HG03571 (cell line): ENCODE measurements around the gene GPR146.

ENCODE experiments used
- ATAC-seq: cut with Tn5 transposase; IDR thresholded peaks from one replicate; pipeline ENCODE4 v1.9.1; 2021; ENCODE audit not compliant: unreplicated experiment

Gene GPR146

DNA sequence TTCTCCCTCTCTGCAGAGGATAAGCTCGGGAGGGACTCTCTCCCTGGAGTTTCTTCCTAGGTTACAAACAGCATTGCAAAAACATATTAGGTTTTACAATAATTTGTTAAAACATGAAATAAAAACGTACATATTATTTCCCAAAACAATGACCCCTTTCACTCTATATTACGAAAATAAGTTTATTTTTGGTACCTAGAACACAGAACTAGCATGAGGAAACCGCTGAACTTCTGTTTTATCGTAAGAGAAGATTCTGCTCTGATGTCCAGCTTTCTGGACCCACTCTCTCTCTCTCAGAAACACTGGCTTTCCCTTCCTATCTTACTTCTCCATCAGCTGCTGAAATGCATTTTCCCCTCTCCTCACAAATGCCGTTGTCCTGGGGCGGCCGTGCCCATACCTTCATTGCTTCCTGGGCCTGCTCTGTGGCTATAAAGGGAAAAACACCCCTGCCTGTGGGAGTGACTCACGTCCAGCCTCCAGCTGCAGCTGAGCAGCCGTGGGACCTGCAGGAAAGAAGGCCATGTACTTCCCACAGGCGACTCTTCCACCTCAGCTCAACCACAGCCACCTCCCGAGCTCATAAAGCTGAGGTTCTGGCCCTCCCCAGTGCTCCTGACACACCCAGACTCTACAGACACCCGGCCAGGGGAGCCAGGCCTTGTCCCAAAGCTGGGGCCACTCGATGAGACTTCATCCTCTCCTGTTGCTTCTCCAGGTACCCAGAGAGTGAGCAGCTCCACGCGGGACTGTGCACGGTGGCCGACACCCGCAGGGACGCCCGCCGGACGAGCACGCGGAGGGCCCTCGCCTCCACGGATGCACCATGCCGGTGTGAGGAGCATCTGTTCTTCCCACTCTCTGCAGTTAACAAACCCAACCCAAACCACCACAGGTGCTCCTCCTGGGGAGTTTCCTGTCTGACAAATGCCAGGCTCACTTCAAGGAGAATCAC is 46.6 kb downstream of the GPR146 start:
- no peak for ATAC-seq

DNA sequence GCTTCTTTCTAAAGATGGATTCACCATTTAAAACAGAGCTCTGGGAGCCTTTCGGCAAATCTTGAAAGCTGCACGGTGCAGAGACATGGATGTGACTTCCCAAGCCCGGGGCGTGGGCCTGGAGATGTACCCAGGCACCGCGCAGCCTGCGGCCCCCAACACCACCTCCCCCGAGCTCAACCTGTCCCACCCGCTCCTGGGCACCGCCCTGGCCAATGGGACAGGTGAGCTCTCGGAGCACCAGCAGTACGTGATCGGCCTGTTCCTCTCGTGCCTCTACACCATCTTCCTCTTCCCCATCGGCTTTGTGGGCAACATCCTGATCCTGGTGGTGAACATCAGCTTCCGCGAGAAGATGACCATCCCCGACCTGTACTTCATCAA is 47.3 kb downstream of the GPR146 start:
- no peak for ATAC-seq

DNA sequence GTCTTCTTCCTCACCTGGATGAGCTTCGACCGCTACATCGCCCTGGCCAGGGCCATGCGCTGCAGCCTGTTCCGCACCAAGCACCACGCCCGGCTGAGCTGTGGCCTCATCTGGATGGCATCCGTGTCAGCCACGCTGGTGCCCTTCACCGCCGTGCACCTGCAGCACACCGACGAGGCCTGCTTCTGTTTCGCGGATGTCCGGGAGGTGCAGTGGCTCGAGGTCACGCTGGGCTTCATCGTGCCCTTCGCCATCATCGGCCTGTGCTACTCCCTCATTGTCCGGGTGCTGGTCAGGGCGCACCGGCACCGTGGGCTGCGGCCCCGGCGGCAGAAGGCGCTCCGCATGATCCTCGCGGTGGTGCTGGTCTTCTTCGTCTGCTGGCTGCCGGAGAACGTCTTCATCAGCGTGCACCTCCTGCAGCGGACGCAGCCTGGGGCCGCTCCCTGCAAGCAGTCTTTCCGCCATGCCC is 47.9 kb downstream of the GPR146 start:
- no peak for ATAC-seq

DNA sequence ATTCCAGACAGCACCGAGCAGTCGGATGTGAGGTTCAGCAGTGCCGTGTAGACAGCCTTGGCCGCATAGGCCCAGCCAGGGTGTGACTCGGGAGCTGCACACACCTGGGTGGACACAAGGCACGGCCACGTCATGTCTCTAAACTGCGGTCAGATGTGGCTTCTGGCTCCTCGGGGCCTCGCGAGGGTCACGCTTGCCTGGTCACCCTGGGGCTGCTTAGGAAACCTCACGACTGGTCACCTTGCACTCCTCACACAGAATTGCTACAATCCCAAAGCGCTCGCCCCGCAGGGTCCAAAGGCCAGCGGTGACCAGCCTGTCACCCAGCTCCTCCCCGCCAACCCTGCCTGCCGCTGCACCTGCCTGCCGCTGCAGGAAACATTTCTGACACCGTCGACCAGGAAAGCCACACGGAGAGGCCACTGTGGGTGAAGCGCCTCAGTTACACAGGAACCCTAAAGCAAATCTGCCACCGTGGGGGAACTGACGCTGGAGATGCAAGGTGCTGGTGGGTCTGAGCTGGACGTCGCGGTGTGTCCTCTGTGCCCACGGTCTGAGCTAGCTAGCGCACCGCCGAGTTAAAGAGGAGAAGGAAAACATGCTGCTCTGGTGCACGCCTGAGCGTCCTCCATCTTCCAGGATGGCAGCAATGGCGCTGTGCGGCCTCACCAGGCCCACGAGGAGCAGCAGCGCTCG is 48.6 kb downstream of the GPR146 start:
- ATAC-seq, result no peak

DNA sequence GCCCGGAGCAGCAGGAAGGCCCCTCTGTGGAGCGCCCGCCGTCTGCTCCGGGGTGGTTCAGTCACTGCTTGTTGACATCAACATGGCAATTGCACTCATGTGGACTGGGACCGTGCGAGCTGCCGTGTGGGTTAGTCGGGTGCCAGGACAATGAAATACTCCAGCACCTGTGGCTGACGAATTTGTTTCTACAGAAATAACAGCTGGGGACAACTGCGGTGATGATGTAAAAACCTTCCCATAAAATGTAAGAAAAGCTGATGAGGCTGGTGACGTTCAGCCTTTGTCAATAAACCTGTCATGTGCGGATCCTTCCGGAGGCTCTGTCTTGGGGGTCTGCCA is 49.1 kb downstream of the GPR146 start:
- no peak for ATAC-seq

DNA sequence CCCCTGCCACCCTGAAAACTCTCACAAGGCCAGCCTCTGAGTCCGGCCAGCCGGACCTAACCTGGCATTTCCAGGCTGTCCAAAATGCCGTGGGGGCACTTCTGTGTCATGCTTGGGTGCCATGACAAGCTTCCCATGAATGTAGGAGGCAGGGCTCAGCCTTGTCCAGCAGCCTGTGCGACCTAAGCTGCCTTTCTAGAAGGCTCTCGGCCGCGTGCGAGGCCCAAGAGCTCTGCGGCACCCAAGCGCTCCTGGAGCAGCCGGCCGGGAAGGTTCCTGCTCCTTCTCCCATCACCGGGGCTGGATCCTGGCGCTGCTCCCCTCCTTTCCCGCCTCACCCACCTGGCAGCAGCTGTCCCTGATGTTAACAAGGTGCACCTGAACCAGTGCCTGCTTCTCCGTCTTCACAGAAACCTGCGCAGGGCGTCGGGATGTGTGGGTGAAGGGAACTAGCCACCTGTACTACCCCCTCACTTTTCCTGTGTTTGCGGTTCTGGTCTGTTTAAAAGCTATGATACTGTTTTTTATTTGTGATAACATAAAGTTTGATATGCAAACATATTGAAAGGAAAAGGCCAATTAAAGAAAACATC is 49.7 kb downstream of the GPR146 start:
- no peak for ATAC-seq

DNA sequence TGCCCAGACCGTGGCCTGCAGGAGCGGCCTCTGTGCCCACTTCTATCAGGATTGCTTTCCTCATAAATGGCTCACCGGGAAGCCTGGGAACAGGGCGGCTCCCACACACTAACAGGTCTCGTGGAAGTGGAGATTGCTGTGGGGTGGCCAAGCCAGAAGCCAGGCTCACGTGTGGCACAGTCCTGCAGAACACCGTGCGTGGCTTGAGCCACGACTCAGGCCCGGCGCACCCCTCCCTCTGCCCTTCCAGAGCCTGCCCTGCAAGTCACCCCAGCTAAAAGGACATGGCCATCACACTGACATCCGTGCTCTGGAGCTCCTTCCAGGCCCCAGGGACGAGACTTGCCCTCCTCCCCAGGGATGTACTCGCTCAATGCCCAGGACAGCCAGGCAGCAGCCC is 50.5 kb downstream of the GPR146 start:
- no peak for ATAC-seq

DNA sequence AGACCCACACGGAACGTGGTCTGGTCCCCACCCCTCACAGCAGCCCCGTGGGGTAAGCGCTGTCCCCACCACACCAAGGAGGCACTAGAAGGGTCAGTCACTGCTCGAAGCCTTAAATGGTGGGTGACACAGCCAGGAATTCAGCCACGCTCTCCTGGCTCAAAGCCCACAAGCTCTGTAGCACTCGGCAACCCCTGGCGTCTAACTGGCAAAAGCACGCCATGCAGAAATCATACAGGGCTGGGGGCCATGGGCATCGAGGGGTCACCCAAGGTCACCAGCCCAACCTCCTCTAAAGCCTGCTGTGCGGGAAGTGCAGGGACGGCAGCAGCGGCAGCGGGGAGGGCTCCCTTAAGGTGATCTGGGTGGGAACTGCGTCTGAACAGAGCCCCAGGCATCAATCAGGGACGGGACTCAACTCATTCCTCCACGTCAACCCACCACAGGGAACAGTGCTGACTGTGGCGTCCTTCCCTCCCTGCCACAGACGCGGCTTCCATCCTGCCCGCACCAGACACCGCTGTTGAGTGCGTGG is 51.3 kb downstream of the GPR146 start:
- ATAC-seq, result no peak

DNA sequence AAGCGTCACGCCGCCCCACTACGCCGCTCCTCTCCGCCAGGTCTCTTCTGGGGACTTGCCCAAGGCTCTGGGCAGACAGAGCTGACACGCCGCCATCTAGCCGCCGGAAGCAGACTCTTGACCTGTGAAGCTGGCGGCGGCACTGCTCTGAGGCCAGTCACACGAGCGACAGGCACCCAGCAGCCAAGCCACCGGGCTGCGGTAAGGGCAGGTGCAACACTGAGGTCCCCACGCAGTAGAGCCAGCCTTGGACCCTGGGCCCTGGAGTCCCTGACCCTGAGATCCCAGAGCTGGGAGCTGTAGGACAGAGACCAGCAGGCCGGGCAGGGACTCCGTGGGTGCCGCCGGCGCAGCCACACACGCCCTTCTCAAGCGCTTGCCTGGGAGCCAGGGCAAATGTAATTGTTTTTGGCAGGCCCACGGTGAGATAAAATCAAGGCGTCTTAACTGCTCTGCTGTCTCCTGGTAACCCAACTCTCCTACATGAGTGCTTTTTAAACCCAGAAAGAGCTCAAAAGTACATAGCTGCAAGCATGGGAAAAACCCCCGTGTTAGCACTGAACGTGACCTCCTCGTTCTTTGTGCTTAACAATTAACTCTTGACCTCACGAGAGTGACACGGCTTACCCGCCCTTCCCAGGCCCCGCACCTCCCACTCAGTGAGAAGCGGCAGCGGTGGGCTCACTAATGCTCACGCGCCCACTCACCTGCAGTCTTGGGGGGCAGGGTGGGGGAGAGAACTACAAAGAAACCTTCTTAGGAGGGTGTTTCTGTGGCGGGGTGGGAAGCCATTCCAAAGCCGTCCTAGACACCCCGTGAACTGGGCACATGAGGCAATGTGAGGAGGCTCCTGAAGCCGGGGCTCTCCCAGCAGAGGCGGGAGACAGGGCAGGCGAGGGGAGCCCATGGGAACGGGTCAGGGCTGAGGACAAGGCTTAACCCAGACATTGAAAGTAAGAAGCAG is 52.1 kb downstream of the GPR146 start:
- no peak for ATAC-seq

DNA sequence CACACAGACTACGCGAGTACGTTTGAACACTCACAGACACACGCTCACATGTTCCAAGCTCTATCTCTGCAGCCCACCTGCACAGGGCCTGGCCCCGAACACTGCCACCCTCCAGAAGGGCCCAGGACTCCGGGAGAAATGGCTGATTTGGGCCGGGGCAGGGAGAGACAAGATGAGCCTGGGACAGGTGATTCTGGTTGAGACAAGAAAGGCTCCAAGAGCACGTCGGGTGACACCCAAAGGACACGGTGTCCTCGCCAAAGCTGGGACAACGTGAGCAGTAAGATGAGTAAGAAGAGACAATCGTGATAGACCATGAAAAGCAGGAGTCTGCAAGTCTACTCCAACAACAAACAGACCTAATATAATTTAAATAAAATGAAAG is 52.8 kb downstream of the GPR146 start:
- no peak for ATAC-seq

DNA sequence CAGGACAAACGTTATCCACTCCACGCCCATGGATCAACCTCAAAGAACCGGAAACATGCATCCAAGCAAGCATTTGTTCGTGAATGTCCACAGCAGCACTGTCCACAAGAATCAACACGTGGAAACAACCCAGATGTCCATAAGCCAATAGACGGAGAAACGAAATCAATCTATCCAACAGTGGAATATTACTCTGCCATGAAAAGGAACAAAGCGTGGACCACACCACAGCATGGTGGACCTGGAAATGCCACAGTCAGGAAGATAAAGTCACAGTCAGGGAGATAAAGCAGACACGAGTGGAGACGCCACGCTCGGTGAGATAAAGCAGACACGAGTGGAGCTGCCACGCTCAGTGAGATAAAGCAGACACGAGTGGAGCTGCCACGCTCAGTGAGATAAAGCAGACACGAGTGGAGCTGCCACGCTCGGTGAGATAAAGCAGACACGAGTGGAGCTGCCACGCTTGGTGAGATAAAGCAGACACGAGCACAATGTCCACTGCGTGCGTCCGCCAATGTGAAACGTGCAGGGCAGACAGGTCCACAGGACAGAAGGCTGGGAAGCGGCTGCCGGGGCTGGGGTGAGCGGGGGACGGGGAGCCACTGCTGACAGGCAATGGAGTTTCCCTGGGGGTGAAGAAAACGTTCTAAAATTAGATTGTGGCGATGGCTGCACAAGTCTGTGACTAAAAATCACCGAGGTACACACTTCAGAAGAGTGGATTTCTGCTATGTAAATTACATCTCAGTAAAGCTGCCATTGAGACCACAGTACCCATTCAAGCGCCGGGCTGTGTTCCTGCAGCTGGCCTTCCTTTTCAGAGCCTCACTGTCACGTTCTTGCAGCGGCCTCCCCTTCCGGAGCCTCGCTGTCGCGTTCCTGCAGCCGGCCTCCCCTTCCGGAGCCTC is 54.2 kb downstream of the GPR146 start:
- ATAC-seq, result no peak

DNA sequence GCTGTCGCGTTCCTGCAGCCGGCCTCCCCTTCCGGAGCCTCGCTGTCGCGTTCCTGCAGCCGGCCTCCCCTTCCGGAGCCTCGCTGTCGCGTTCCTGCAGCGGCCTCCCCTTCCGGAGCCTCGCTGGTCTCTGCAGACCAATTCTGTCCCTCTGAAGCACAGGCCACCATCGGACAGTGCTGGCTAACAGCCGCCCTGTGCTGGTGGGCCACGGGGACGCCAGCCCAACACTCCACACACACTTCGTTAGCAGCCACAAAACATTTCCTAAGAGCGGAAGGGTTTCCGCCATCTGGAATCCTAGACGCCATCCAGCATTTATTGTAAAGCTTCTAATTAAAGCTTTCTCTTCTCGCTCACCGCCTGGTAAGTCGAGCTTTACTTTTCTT is 54.8 kb downstream of the GPR146 start:
- ATAC-seq, result no peak

DNA sequence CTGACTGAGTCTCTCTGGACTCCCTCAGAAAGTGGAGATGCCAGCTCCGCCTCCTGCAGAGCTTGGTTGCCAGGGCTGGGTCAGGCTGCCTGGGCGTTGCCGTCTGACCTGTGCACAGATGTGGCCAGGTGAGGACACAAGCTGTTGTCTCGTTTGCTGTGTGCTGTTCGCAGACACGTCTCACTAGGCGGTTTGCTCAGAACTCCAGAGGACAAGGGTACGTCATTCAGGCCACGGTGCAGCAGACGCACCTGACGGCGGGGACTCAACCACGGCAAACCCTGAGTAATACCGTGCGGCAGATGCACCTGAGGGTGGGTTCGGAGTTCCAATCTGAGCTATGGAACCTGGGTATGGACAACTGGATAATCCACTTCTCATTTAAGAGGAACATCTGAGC is 55.3 kb downstream of the GPR146 start:
- no peak for ATAC-seq

DNA sequence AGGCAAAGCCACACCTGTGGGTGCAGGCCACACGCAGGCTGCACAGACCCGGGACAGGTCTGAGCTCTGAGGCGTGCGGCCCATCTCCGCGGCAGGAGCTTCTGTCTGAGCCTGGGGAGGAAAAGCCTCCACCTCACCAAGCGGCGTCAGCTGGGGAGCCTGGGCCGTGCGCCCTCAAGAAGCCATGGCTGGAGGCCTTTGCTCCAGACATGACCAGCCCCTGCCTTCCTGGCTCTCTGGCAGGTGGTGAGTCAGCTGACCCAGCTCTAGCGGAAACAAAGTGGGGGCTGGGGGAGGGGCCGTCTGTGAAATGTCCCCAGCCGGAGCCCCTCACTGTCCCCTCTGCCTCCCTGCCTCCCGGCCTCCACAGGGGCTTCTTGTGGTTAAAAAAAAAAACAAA is 56.0 kb downstream of the GPR146 start:
- no peak for ATAC-seq

DNA sequence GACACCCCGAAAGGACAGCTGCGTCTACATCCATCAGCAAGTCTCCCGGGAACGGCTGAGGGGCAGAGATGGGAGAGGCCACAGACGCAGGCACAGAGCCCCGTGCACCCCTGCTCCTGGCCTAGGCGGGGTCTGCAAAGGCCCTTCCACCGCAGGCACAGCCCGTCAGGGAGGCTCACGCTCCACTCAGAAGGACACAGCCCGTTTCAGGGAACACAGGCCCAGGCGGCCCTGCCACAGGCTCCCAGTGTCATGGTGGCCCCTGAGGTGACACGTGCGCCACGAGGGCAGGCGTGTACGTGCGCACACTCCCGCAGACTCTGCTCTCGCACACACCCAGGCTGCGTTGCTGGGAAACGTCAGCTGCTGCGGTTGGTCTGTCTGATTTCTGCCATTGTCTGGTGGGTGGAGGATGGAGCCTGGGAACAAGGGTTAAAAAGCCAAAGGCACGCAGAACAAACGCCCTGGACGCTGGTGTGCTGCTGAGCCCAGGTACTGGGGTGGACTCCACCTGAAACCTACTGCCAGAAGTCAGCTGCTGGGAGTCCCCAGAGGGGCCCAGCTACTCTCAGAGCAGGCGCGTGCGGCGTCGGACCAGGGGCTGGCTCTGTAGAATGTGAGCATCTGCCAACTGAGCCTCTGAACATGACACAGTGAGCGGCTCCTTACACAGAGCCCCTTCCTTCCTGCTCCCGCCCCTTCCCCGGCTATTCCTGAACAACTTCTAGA is 56.7 kb downstream of the GPR146 start:
- no peak for ATAC-seq

DNA sequence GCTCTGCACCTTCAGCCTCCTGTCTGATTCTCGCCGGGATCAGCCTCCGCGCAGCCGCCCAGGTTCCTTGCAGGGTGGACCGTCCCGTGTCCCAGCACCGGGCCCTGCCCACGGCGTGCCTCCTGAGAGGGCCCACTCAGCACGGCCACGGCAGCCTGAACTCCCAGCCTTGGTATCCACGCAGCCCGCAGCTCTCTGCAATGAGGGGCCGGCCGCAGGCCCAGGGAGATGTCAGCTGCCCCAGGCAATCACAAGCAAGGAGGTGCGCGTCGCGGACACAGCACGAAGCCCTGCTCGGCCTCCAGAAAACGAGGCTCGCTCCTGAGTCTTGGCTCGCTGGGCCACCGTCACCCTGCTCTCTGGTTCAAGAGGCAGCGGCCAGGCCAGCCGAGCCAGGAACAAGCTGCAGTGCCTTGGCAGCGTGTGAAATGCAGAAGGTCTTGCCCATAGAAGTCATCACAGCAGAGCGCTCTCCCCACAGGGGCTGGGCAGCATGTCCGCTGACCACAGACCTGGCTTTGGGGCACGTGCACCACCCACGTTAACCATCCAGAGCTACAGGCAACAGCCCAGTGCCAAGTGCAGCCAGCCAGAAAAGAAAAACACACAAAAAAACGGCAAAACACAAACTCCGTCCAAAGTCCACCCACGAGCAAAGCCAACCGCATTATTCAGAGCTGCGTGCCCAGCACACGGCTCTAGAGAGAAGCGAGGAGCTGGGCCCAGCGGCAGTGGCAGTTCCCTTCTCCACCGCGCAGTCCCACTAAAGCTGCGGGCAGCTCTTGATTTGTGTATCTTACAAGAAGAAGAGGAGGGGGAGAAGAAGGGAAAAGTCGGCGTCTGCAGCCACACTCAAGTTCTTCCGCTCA is 57.5 kb downstream of the GPR146 start:
- ATAC-seq, result no peak

DNA sequence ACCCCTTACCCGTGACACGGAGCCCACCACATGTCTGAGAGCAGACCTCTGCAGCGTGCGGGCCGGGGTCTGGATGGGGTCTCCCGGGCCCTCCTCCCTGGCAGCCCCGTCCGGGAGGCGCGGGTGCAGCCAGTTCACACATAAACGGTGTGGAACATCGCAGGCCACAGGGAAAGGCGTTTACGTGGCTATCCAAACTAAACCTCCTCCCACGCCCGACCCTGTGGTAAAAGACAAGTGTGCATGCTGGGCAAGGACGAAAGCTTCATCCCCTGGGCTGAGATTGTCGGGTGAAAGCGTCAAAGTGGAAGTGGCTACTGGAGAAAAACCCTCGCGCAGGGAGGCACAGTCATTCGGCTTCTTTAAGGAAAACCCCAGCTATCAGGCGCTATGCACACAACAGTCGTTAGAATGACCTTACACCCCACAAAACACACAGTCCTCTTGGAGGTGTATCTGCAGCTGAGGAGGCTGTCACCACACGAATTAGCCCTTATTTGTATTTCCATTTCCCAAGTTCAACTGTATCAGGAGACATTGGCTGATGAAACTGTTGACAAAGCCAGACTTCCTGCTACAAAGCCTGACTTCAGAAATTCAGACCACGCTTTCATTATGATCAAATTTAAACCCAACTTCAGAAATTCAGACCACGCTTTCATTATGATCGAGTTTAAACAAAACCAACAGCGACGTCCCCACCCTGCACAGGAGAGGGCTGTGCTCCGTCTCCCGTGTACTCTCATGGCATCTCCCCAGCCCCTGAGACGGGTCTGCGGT is 58.9 kb downstream of the GPR146 start:
- no peak for ATAC-seq
